GM18502 (cell line): ENCODE measurements around the gene EVPL.
"Not testable (repeated sequence)": the region's sequence is repeated elsewhere in the genome, so short reads cannot be mapped to it uniquely, and the experiment has no call there.

ENCODE experiments used
- ATAC-seq: cut with Tn5 transposase; IDR thresholded peaks from one replicate; pipeline ENCODE4 v1.9.1; 2021; ENCODE audit warnings: mild to moderate bottlenecking; ENCODE audit not compliant: unreplicated experiment, poor library complexity

Gene EVPL

GRCh38 chr17:76048711-76049110 lies 21.6 kb upstream of the EVPL start:
- ATAC-seq, result no peak

GRCh38 chr17:76048025-76048605 lies 21.0 kb upstream of the EVPL start:
- ATAC-seq, result no peak

- no peak for ATAC-seq
Measured at GRCh38 chr17:76046064-76046463, 19.0 kb upstream of the EVPL start.

GRCh38 chr17:76044475-76045007 lies 17.4 kb upstream of the EVPL start:
- ATAC-seq, result not testable (repeated sequence)

- not testable (repeated sequence) for ATAC-seq
Measured at GRCh38 chr17:76042868-76043267, 15.8 kb upstream of the EVPL start.

GRCh38 chr17:76040376-76040775 lies 13.3 kb upstream of the EVPL start:
- no peak for ATAC-seq

- ATAC-seq, result no peak
Measured at GRCh38 chr17:76039121-76039520, 12.0 kb upstream of the EVPL start.

- no peak for ATAC-seq
Measured at GRCh38 chr17:76038050-76038449, 10.9 kb upstream of the EVPL start.

GRCh38 chr17:76036497-76037261 lies 9.6 kb upstream of the EVPL start:
- ATAC-seq, result no peak

- no peak for ATAC-seq
Measured at GRCh38 chr17:76034428-76035350, 7.6 kb upstream of the EVPL start.

- ATAC-seq, result no peak
Measured at GRCh38 chr17:76033139-76033538, 6.0 kb upstream of the EVPL start.

GRCh38 chr17:76032780-76033108 lies 5.6 kb upstream of the EVPL start:
- ATAC-seq, result no peak

- ATAC-seq, result no peak
Measured at GRCh38 chr17:76032073-76032779, 5.1 kb upstream of the EVPL start.

GRCh38 chr17:76026714-76027158 lies 370 bp downstream of the EVPL start:
- no peak for ATAC-seq

GRCh38 chr17:76025294-76025693 lies 1.8 kb downstream of the EVPL start:
- no peak for ATAC-seq

- no peak for ATAC-seq
Measured at GRCh38 chr17:76024353-76024752, 2.8 kb downstream of the EVPL start.

GRCh38 chr17:76023900-76024237 lies 3.2 kb downstream of the EVPL start:
- ATAC-seq, result no peak

- no peak for ATAC-seq
Measured at GRCh38 chr17:76022973-76023899, 3.9 kb downstream of the EVPL start.

- no peak for ATAC-seq
Measured at GRCh38 chr17:76022285-76022684, 4.8 kb downstream of the EVPL start.
